ENCODE data around the gene AAK1.
A peak's percentile ranks its signal among the peaks of the same experiment; 100 is the strongest.

The AAK1 gene

DNA sequence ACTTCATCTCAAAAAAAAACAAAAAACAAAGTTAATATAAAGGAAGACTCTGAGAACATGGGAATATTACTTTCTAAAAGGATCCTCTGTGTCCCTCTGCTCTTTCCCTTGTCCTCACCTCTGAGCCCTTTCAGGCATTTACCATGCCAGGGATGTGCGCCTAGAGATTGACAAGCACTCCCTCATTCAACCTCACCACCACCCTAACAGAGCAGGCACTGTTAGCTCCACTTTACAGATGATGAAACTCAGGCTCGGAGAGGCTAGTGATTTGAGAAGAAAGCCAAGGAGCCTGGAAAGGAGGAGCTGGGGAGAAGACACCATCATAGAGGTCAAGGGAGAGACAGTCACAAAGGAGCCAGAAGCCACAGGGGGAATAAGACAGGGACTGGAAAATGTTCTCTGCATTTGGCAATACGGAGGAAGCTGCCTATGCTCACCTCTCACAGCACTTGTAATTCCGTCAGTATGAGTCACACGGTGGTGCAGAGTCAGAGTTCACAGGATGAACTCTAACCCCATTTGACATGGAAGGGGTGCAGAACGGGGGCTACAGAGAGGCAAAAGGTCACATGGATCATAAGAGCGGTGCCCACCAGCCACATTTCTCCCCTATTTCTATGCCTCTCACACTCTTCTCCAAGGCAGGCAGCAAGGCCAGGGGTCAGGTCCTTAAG, 104.5 kb downstream of the AAK1 start:
- DNase-seq (ENCODE audit: low read depth, low spot score), result no peak

DNA sequence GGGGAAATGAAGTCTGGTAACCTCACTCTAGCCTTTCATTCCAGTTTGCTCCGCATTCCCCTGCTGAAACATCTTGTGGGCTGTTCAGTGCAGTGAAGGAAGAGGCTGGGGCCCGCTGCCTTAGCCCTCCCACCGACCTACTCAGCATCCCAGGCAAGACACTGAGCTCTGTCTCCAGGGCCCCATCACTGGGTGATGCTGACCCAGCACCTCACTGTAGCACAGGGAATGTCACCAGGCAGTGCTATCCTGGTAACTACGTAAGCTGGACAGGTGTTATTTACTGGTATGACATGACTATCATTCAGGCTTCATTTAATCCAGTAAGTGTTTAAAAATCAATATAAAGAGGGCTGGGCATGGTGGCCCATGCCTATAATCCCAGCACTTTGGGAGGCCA, 105.3 kb downstream of the AAK1 start:
- no peak for DNase-seq (ENCODE audit: low read depth, low spot score)

DNA sequence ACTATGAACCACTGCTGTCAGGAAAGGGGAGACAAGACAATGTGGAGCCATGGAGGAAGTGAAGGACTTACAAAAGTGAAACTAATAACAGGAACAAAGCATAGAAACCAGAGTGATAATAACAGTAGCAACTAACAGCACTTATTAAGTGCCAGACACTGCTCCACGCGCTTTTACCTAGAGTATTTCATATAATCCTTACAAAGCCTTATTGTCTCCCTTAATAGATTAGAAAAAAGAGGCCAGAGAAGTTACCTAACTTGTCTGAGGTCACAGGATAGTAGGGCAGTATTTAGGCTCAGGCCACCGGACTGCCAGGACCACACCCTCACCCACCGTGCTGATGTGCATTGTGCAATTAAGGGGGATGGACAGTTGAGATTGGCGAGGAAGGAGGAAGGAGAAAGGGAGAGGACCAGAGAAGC, 107.7 kb downstream of the AAK1 start:
- DNase-seq (ENCODE audit: low read depth, low spot score), result no peak

DNA sequence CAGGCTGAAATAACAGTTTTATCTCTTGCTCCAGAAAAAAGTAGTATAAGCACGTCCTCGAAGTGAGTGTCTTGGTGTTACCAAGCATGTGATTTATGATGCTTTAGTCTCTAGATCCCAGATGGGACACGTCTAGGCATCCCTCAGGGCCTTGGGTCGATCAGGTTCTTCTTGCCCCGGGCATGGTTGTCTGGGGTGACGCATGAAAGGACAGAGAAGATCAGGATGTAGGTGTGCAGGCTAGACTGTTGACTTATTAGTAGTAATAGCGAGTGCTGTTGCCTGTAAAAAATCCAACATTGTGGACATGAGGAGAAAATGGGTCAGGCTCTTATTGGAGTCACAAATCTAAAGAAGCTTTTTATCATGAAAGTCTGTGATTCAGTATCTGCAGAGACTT, 112.4 kb downstream of the AAK1 start:
- DNase-seq (ENCODE audit: low read depth, low spot score), result no peak

DNA sequence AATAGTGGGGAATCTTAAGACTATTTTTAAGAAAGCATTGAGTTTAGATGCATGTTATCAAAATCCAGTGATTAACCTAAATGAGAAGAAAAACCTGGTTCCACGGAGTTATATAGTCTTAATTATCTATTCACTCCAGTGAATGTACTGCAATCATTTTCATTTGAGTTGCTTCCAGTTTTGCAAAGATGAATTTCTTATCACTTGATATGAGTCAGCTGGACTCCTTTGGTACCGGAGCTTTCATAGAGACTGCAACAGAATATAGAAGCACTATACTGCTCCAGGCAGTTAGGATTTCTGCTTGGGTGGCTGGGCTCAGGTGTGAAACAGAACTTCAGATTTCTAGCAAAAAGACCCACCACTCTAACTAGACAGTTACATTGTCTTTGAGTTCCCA, 114.1 kb downstream of the AAK1 start:
- DNase-seq (ENCODE audit: low read depth, low spot score), result no peak

DNA sequence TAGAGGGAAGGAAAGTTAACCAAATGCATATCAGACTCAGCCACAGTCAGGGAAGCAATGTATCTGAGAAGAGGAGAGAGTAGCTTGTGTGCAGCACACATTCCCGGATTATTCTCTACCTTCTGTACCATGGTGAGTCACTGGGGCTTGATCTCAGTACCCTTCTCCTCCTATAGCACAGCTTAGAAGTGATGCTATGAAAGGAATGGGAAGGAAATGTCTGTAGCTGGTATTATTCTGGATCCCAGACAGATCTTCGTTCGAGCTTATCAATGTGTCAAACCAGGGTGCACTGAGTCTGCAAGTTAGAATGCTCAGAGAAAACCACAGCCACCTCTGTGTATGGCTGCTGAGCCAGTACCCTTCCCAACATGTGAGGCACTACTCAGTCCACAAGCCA, 118.3 kb downstream of the AAK1 start:
- no peak for DNase-seq (ENCODE audit: low read depth, low spot score)

DNA sequence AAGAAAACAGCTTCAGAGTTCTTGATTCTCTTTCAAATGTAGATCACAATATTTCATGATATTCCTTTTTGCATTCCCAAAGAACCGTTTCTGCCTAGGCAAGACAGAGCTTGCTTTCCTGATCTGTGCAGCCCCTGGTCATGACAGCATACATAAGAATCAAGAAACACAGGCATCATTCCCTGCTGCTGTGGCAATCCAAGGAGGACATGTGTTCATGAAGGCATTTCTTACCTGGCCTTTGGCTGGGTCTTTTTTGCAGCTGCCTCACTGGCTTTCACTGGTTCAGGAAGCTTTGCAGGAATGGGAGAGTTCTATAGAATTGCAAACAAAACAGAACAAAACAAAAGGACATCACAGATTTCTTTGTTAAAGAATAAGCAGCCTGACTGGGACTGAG, 118.7 kb downstream of the AAK1 start:
- no peak for DNase-seq (ENCODE audit: low read depth, low spot score)

DNA sequence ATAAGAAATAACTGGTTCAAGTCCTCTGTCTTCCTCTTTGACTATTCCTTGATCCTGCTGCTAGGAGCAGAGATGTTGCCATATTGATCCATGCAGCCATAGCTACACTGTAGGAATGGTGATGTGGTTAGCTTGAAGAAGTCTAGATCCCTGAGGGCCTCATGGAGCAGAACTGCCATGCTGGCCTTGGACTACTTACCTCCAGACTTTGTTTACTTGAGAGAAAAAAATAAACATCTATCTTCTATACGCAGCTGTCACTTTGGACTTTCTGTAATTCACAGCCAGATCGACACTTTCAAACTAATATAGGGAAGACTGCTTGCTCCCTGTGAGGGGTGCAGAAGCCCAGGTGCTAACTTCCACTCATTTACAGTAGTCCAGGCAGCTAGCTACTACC, 121.8 kb downstream of the AAK1 start:
- no peak for DNase-seq (ENCODE audit: low read depth, low spot score)

DNA sequence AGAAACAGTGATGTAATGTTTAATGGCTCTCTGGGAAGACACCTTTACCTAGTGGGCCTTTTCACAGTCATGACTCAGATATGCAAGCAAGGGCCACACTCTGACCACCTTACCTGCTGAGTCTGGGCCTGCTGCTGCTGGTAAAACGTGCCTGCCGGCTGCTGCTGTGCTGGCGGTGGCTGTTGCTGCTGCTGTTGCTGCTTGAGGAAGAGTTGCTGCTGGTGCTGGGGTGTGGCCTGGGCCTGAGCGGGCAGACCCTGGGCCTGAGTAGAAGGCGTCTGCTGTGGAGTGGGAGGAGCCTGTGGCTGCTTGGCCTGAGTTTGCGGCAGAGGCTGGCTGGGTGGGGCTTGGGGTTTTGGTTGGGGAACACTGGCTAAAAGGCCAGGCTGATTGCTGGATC, 124.7 kb downstream of the AAK1 start:
- no peak for DNase-seq (ENCODE audit: low read depth, low spot score)

DNA sequence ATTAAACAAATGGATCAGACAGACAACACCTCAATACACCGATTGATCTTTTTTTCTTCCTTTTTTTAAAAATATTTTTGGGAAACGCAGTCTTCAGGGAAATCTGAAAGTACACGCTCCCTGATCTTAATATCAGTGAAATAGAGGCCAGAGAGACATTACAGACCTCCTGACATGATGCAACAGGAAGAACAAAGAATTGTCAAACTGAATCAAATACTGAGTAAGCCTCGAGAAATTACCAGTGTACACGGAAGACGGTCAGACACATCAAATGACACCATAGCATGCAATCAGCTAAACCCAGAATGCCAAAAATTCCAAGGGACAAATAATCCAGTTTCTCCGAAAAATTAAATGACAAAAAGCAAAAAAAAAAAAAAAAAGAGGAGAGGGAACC, 126.1 kb downstream of the AAK1 start:
- DNase-seq (ENCODE audit: low read depth, low spot score), result no peak

DNA sequence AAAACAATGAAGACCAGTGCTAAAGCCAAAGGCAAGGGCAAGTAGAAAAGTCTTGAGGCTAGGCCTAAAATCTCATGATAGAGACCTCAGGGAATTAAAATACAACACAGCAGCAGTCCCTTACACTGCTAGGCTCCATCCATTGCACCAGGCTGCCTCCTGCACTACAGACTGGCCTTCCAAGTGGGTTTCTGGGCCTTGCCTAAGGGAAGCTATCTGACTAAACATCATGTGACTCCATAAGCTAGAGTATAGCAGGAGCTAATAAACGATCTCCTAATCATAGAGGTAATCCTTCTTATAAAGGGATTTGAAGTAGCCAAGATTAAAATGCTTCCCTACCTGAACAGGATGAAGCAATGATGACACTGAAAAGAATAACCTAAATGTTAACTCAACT, 128.7 kb downstream of the AAK1 start:
- DNase-seq (ENCODE audit: low read depth, low spot score), result no peak

DNA sequence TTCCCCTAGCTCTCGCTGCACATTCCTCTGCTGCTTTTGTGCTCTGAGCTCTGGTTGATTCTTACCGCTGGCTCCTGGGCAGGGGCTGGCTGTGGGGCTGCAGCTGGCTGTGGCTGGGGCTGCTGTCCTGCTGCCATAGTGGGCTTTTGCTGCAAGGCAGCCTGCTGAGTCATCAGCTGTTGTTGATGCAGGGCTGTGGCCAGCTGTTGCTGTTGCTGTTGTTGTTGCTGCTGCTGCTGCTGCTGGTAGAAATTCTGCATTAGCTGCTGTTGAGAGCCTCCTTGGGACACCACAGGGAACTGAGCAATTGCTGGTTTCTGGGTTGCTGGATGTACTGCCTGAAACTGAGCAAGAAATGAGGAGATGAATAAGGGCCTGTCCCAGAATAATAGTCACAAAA, 129.1 kb downstream of the AAK1 start:
- peak; percentile 70 for DNase-seq (ENCODE audit: low read depth, low spot score)

DNA sequence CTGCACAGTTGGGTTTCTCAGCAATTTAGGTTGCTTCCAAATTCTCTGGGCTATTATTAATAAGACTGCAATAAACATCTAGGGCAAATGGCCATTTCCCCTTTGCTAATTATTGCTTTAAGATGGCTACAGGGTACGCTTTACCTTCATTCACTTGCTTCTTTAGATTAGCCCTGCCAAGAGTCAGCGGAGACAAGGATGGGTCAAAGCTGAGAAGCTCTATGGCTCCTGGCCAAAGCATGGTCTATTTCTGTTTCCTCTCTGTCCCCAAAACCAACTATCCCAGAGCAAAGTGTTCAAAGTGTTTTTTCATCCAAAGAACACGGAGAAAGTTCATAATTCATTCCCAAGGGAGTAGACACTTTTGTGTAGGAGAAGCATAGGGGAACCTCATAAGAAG, 131.1 kb downstream of the AAK1 start:
- DNase-seq (ENCODE audit: low read depth, low spot score), result no peak

DNA sequence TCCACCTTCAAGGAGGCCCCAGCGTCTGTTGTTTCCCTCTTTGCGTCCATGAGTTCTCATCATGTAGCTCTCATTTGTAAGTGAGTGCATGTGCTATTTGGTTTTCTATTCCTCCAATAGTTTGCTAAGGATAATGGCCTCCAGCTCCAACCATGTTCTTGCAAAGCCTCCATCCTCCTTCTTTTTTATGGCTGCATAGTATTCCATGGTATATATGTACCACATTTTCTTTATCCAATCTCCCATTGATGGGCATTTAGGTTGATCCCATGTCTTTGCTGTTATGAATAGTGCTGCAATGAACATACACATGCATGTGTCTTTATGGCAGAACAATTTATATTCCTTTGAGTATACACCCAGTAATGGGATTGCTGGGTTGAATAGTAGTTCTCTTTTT, 133.3 kb downstream of the AAK1 start:
- DNase-seq (ENCODE audit: low read depth, low spot score), result no peak

DNA sequence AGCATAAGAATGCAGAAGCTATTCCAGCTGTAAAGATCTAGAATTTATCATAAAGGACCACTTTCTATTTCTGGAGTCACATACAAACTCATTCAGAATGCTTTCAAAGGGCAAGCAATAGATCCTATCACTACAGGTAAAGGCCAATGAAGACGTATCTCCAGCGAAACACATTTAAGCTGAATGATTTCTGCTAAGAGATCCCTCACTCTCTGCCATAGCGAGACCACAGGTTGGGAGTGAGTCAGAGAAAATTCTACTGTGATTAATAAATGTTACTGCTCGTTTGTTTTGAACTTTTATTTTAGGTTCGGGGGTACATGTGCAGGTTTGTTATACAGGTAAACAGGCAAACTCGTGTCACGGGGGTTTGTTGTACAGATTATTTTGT, 133.8 kb downstream of the AAK1 start:
- no peak for DNase-seq (ENCODE audit: low read depth, low spot score)

DNA sequence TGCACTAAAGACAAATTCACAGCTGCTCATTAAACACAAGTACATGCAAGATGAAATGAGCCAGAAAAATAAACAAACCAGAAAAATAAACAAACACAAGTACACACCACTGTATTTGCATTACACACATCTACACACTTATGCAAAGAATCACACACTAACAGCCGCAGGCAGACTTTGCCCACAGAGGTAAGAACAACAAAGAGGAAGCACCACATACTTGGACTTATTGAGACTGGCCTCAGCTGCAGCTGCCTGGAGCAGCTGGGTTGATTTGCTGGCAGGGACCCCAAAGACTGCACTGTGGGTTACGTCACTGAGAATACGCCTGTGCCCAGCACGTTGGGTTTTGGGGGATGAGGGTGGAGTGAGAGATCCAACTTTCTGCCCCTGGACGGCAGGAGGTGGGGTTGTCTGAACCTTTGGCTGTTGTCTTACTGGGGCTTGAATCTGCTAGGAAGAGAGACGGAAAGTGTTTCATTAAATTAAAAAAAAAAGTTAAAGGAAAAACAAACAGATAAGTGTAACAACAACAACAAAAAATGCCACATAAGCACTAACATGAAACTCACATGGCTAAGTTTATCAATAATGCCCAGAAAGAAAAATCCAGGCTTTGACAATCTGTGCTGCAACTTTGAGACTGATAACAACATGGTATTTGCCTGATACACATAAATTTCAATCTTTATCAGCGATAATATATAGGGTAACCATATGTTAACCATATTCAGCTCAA, 134.4 kb downstream of the AAK1 start:
- DNase-seq (ENCODE audit: low read depth, low spot score), result no peak

DNA sequence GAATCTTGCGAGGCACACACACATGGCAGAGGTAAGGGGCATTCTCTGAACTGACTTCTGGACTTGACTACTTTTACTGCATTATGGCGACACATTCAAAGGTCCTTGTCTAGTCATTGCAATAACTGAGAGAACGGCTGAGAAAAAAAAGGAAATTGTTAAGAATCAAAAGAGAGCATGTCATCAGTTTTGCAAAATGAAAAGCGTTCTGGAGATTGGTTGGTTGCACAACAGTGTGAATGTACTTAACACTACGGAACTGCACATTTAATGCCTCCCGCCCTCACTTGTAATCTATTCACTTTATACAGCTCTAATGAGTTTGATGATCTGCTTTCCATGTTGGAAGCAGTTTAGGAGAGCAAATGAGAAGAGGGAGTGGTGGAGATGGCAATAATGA, 137.8 kb downstream of the AAK1 start:
- no peak for DNase-seq (ENCODE audit: low read depth, low spot score)

DNA sequence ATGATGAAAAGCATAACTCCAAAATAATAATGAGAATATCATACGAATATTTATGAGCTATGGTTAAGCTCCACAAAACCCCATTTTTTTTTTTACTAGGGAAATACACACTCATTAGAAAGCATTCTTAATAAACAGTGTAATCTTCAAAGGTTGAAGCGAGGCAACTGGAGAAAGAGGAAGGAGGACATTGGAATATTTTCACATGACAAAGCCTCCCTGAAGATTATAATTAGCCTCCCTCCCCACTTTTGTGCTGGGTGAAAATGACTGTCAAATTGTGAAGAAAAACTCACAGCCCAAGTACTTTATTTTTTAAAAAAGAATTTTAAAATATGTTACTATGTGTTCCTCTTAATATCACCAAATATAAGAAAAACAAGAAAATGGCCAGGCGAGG, 142.2 kb downstream of the AAK1 start:
- DNase-seq (ENCODE audit: low read depth, low spot score), result no peak

DNA sequence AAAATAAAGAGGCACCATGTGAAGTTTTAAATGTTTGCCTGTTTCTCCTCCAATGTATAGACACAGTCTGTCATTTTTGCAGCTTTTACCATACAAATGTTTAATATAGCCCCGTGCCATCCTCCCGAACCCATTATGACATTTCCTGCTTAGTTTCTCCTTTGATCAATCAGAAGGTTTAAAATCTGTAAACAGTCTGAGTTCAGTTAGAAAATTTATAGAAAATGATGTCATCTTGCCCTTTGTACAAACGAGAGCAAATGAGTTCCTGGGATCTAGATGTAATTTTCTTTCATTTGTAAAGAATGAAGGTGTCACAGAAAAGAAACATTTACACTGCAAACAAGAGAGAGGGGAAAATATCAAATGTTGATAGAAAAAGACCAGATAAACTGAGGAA, 143.6 kb downstream of the AAK1 start:
- DNase-seq (ENCODE audit: low read depth, low spot score), result no peak

DNA sequence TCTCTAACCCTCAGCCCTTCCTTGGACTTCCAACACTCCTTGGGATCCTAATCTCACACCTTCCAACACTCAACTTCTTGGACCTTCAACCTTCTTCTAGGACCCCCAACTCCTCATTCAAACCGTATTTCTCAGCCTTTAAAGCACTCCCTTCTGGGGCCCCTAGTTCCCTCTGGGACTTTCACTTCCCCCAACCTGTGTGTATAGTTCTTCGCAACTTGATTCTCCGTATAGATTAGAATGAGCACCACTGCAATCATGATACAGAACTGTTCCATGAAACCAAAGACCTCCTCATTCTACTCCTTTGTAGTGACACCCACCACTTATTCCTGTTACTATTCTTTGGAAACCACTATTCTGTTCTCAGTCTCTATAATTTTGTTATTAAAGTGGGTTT, 144.3 kb downstream of the AAK1 start:
- no peak for DNase-seq (ENCODE audit: low read depth, low spot score)

DNA sequence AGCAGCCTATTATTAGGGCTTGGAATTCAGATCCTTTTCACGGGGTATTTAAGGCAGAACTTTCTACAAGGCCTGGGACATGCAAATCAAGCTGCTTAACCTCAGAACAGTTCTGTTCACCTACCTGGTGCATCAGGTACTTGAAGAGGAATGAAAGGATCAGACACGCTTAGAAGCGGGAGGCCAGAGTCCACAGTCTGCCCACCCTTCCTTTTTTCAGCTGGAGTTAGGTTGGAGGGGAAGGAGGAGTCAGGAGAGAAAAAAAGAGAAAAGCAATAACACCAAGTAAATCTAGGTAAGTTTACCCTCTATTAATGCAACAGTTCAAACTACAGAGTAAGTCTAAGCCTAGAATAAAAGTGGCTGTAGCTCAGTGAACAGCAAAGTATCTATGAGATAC, 147.7 kb downstream of the AAK1 start:
- no peak for DNase-seq (ENCODE audit: low read depth, low spot score)

DNA sequence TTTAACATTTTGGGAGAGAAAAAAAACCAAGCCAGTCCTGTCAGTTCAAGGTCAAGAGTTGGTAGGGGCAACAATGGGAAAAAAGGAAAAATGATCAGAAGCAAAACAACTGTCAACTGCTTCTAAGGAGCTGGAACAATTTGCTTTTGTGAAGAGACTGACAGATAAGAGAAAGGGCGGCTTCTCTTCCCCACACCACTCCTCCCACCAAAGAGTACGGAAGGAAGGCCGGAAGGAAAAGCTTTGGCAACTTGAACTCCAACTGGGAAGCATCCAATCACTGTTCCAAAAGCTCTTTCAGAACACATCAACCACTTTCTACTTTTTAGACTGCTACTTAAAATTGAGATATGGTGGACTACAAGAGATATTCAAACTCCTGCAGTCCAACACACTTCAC, 148.5 kb downstream of the AAK1 start:
- no peak for DNase-seq (ENCODE audit: low read depth, low spot score)

DNA sequence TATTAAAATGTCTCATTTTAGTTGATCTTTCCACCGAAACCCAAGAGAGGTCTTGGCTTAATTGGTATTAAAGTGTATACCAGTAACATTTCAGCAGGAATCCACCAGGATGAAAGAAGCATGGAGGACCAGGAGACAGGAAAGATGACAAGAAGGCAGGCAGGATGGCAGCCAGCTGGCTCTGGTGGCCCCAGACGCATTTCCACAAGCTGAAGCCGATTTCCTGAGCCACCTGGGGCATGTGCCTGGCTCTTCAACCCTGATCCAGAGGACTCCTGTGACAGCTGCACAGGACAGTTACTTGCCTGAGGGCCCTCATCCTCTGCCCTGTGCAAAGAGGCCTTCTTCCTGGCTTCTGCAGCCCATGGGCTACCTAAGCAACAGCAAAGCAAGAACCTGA, 149.4 kb downstream of the AAK1 start:
- no peak for DNase-seq (ENCODE audit: low read depth, low spot score)

DNA sequence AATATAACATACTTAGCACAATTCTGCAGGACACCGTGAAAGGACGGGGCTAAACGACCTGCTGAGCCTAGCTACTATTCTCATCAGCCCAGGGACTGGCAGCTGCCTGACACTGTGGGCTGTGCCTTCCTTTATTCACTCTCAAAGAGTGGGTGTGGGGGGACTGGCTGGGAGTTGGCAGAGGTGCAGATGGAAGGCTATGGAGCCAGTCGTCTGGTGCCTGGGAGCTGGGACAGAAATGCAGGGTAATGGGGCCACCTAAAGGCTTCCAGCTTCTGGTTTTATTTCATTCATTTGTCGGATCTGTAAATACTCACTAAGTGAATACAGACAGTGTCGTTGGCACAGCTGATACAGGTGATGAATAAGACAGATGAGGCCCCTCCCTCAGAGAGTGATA, 150.3 kb downstream of the AAK1 start:
- DNase-seq (ENCODE audit: low read depth, low spot score), result no peak
